22Rv1 (cell line): ENCODE measurements around the gene PC.
A peak's percentile ranks its signal among the peaks of the same experiment; 100 is the strongest.
"Not testable (repeated sequence)": the region's sequence is repeated elsewhere in the genome, so short reads cannot be mapped to it uniquely, and the experiment has no call there.

Experiments
- H3K27ac ChIP-seq: fragments of 450-650 bp; 2 replicates; pipeline ENCODE4 v1.5.1; 2017
- ZFX ChIP-seq: fragments of 450-650 bp; IDR thresholded peaks from 2 replicates; pipeline ENCODE4 v1.6.1; 2017; ENCODE audit warnings: antibody characterized with exemption, borderline replicate concordance
- TF ChIP-seq, protein P1 (sequence below): fragments of 450-650 bp; IDR thresholded peaks from 2 replicates; pipeline ENCODE4 v1.5.1; 2017; ENCODE audit warnings: mild to moderate bottlenecking

The PC gene

DNA sequence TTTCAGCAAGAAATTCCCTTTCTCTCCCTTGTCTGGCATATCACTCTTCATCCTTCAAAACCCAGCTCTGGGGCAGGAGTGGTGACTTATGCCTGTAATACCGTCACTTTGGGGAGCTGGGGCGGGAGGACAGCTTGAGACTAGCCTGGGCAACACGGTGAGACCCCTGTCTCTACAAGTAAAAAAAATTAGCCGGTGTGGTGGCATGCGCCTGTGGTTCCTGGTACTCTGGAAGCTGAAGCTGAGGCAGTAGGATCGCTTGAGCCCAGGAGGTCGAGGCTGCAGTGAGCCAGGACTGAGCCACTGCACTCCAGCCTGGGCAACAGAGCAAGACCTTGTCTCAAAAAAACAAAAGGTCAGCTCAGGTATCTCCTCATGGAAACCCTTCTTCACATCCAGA lies 116.3 kb downstream of the PC start:
- TF ChIP-seq, protein P1, sequence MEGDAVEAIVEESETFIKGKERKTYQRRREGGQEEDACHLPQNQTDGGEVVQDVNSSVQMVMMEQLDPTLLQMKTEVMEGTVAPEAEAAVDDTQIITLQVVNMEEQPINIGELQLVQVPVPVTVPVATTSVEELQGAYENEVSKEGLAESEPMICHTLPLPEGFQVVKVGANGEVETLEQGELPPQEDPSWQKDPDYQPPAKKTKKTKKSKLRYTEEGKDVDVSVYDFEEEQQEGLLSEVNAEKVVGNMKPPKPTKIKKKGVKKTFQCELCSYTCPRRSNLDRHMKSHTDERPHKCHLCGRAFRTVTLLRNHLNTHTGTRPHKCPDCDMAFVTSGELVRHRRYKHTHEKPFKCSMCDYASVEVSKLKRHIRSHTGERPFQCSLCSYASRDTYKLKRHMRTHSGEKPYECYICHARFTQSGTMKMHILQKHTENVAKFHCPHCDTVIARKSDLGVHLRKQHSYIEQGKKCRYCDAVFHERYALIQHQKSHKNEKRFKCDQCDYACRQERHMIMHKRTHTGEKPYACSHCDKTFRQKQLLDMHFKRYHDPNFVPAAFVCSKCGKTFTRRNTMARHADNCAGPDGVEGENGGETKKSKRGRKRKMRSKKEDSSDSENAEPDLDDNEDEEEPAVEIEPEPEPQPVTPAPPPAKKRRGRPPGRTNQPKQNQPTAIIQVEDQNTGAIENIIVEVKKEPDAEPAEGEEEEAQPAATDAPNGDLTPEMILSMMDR: no peak
- TF ChIP-seq ZFX: no peak
- H3K27ac ChIP-seq: peak overlapping the region; percentile 82

DNA sequence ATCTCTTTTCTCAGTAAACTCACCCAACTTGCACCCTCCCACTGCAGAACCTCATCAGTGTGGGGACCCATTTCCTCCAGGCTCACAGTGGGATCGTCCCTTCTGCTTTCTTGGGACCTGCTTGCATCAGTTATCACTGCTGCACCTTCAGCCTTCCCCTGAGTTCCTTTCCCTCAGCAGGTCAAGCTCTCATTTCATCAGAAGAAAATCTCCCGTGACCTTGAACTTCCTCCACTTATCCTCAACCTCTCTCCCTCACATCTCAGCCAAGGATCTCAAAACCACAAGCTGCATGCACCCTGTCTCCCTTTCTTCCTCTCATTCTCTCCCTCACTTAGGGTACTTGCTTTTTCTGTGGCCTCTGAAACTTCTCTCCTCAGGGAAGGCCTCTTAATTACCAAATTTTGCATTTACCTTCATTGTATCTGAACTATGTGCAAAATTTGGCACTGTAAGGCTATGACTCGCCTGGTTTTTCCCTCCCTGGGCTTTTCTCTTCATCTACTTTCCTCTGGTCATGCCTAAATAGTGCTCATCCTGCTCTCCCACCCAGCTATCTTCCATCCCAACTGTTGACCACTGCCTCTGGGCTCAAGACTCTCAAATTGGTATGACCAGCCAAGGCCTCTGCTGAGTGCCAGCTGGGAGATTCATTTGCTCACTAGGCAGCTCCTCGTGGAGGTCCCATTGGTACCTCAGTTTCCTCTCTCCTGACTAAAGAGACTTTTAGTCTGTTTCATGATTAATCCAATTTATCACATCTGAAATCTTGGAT lies 117.7 kb downstream of the PC start:
- H3K27ac ChIP-seq: peak overlapping the region; percentile 15; the same call in 1 of the 2 replicates
- TF ChIP-seq, protein P1: no peak

DNA sequence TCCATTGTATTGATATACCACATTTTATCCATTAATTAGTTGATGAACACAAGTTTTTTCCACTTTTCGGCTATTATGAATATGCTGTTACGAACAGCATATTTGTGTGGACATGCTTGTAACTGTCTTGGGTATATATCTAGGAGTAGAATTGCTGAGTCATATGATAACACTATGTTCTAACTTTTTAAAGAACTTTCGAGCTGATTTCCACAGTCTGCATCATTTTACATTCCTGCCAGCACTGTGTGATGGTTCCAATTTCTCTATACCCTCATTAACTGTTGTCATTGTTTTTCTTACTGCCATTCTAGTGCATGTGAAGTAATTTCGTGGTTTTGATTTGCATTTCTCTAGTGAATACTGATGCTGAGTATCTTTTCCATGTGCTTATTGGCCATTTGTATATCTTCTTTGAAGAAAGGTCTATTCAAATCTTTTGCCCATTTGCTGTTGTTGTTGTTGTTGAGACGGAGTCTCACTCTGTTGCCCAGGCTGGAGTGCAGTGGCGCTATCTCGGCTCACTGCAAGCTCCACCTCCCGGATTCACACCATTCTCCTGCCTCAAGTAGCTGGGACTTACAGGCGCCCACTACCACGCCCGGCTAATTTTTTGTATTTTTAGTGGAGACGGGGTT lies 122.3 kb downstream of the PC start:
- H3K27ac ChIP-seq: no peak overlapping the region
- TF ChIP-seq ZFX: no peak
- TF ChIP-seq, protein P1: no peak

DNA sequence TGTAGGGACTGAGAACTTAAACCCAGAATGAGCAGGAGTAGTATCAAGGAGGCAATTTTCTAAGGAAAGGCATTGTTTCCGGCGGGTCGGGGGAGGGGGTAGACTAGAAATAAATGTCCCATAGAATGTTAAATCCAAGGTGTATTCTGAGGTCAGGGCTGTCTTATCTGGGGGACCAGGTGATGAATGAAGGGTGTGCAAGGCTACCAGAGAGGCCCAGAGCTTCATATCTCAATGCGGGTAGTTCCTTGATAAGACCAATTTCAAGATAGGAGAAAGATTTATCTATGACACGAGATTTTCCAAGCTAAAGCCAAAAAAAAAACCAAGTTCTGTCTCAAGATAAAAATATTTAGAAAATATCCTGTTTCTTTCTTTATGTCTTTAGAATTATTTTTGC lies 123.2 kb downstream of the PC start:
- no peak overlapping the region for H3K27ac ChIP-seq
- no peak for TF ChIP-seq ZFX

DNA sequence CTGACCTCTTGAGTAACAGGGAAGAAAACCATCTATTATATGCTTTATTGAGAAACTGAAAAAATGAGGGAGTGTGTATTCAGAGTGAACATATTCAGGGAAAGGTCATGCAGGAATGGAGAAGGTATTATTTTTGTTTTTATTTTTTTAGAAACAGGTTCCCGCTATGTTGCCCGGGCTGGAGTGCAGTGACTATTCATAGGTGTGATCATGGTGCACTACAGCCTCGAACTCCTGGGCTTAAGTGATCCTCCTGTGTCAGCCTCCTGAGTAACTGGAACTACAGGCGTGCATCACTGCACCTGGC lies 123.7 kb downstream of the PC start:
- H3K27ac ChIP-seq: no peak overlapping the region
- TF ChIP-seq, protein P1: peak; percentile 54
- TF ChIP-seq ZFX: no peak

DNA sequence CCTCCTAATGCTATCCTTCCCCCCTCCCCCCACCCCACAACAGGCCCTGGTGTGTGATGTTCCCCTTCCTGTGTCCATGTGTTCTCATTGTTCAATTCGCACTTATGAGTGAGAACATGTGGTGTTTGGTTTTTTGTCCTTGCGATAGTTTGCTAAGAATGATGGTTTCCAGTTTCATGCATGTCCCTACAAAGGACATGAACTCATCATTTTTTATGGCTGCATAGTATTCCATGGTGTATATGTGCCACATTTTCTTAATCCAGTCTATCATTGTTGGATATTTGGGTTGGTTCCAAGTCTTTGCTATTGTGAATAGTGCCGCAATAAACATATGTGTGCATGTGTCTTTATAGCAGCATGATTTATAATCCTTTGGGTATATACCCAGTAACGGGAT lies 133.6 kb downstream of the PC start:
- not testable (repeated sequence) for H3K27ac ChIP-seq

DNA sequence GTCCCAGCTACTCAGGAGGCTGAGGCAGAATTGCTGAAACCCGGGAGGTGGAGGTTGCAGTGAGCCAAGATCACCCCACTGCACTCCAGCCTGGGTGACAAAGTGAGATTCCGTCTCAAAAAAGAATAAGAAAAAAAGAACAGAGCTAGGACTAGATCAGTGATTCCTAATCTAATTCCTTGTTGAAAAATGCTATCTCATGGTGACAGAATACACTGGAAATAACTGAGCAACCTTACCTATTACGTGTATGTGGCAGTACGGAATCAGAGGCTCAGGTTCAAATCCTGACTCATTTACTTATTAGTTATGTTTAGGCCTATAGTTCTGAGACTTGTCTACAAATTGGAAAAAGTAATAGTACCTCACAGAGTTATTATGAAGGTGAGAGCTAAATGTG lies 134.5 kb downstream of the PC start:
- H3K27ac ChIP-seq: no peak overlapping the region
- TF ChIP-seq, protein P1: no peak
- TF ChIP-seq ZFX: no peak

DNA sequence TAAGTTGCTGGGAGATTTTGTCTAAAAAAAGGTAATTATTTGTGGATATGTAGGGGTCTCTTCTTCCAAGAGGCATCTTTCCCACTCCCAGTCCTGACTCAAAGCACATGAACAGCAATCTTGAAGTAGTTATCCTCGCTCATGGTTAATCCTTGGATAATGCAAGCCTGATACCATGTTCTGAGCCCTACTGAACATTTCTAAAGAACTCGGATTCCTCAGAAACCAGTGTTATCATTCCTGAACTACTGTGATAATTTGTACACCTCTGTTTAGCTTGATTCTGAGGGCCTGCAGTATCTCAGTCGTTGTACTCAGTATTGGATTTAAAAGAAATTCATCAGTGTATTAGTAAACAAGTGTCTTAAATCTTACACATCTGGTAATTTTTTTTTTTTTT lies 137.3 kb downstream of the PC start:
- H3K27ac ChIP-seq: no peak overlapping the region
- TF ChIP-seq, protein P1: no peak
- TF ChIP-seq ZFX: no peak
